SU-DHL-6 (cell line): ENCODE results near the gene MARCKSL1.

ENCODE experiments used
- H2AFZ ChIP-seq: fragments of 200-600 bp; sonication (generic); 2 replicates; pipeline ENCODE4 v1.6.1; 2014; ENCODE audit warnings: low read depth, mild to moderate bottlenecking, moderate library complexity, mixed read lengths, antibody characterized with exemption, low read length; ENCODE audit not compliant: severe bottlenecking
- H3F3A ChIP-seq: fragments of 200-600 bp; shearing (Covaris generic); 2 replicates; pipeline ENCODE4 v1.6.0; 2016; ENCODE audit warnings: antibody characterized with exemption, mild to moderate bottlenecking; ENCODE audit not compliant: insufficient read depth
- H3K27ac ChIP-seq: fragments of 200-600 bp; sonication (generic); 2 replicates; pipeline ENCODE4 v1.5.1; 2016; ENCODE audit warnings: low read depth, mild to moderate bottlenecking, low read length, moderate library complexity, mixed read lengths
- H3K27me3 ChIP-seq: fragments of 200-600 bp; sonication (generic), shearing (Covaris generic); 2 replicates; pipeline ENCODE4 v1.6.0; 2014; ENCODE audit warnings: mild to moderate bottlenecking, low read length
- H3K36me3 ChIP-seq: fragments of 200-600 bp; sonication (generic); 2 replicates; pipeline ENCODE4 v1.6.1; 2014; ENCODE audit warnings: mild to moderate bottlenecking, low read length, mixed read lengths
- H3K4me2 ChIP-seq: fragments of 300-600, 200-600 bp; shearing (Covaris generic), sonication (generic); 2 replicates; pipeline ENCODE4 v1.6.0; 2014; ENCODE audit warnings: low read length, low read depth, mild to moderate bottlenecking; ENCODE audit not compliant: poor library complexity, severe bottlenecking
- H3K4me3 ChIP-seq: fragments of 200-600 bp; sonication (generic); 2 replicates; pipeline ENCODE4 v1.5.1; 2014; ENCODE audit warnings: antibody characterized with exemption, low read length, mild to moderate bottlenecking, mixed read lengths; ENCODE audit not compliant: insufficient read depth, poor library complexity, severe bottlenecking
- H3K79me2 ChIP-seq: fragments of 200-600 bp; sonication (generic); 2 replicates; pipeline ENCODE4 v1.6.1; 2014; ENCODE audit warnings: mild to moderate bottlenecking, low read length, moderate library complexity; ENCODE audit not compliant: insufficient read depth
- H3K9ac ChIP-seq: fragments of 200-600 bp; sonication (generic); 2 replicates; pipeline ENCODE4 v1.7.0; 2014; ENCODE audit warnings: mild to moderate bottlenecking, low read length
- H3K9me2 ChIP-seq: fragments of 200-600 bp; sonication (generic); replicated peaks from 2 replicates; pipeline ENCODE4 v1.6.1; 2014; ENCODE audit warnings: low read length; ENCODE audit not compliant: insufficient read depth
- H3K9me3 ChIP-seq: fragments of 200-600 bp; sonication (generic); 2 replicates; pipeline ENCODE4 v1.6.1; 2014; ENCODE audit warnings: low read length, mixed read lengths; ENCODE audit not compliant: insufficient read depth
- H4K20me1 ChIP-seq: fragments of 200-600 bp; sonication (generic); 2 replicates; pipeline ENCODE4 v1.6.1; 2014; ENCODE audit warnings: low read depth, mild to moderate bottlenecking, antibody characterized with exemption, low read length, moderate library complexity, mixed read lengths
- CTCF ChIP-seq: fragments of 200-600 bp; sonication (generic); IDR thresholded peaks from one replicate; pipeline ENCODE4 v1.5.1; 2017; ENCODE audit warnings: antibody characterized with exemption, mild to moderate bottlenecking, low read length, moderate library complexity; ENCODE audit not compliant: insufficient read depth, poor library complexity, severe bottlenecking
- EZH2phosphoT487 ChIP-seq: fragments of 200-600 bp; sonication (generic), shearing (Covaris generic); conservative IDR thresholded peaks from 2 replicates; pipeline ENCODE4 v1.6.1; 2018; ENCODE audit warnings: mild to moderate bottlenecking, antibody characterized with exemption, low read length, moderate library complexity, mixed read lengths

The MARCKSL1 gene

GRCh38 chr1:32291708-32292538 lies 44.1 kb downstream of the MARCKSL1 start, which contains the start of gene HDAC1:
Gene HDAC1 (plus strand): TSS chr1:32292083. CDS start chr1:32292170, 87 bp downstream.
- Histone ChIP-seq H2AFZ (peak within 1 kb of the TSS; percentile 63), H3K9ac (peak within 1 kb of the TSS; percentile 99), H3K4me3 (peak within 1 kb of the TSS; percentile 99), H3K9me2 (no peaks in the 10 kb centered on the region), H3K27ac (peak within 1 kb of the TSS; percentile 90), H3K27me3 (no peaks in the 10 kb centered on the region), H3K36me3 (no peaks in the 10 kb centered on the region), H3K4me2 (peak within 1 kb of the TSS; percentile 91), H3K79me2 (peaks cover 50% of the 10 kb centered on the region), H4K20me1 (peaks cover 12% of the 10 kb centered on the region), H3F3A (peaks cover 22% of the 10 kb centered on the region), H3K9me3 (no peaks in the 10 kb centered on the region)
- no peak for TF ChIP-seq CTCF
- TF ChIP-seq EZH2phosphoT487, result no peak

- Histone ChIP-seq H3K9me3 (no peaks in the 10 kb centered on the region), H2AFZ (peak overlapping the region; percentile 63), H4K20me1 (peaks cover 12% of the 10 kb centered on the region), H3K4me2 (peak overlapping the region; percentile 91), H3K79me2 (peaks cover 43% of the 10 kb centered on the region), H3K27ac (peak overlapping the region; percentile 90), H3K9me2 (no peaks in the 10 kb centered on the region), H3K4me3 (peak overlapping the region; percentile 51), H3K36me3 (peaks cover 2% of the 10 kb centered on the region; the same call in 1 of the 2 replicates), H3K9ac (peak overlapping the region; percentile 99), H3K27me3 (no peaks in the 10 kb centered on the region), H3F3A (peaks cover 23% of the 10 kb centered on the region)
- TF ChIP-seq CTCF (no peak), EZH2phosphoT487 (no peak)
Observed at GRCh38 chr1:32291145-32291707, 44.8 kb downstream of the MARCKSL1 start.

DNA sequence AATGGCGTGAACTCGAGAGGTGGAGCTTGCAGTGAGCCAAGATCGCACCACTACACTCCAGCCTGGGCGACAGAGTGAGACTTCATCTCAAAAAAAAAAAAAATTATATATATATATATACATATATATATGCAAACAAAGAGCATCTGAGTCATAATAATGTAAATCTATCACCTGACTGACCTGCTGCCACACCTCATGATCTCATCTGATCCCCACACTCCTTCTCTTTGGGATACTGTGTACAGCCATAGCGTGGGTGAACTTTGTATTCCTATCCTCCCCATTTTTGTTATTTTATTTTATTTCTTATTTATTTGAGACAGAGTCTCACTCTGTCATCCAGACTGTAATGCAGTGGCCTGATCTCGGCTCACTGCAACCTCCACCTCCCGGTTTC lies 46.8 kb downstream of the MARCKSL1 start:
- no peak overlapping the region for H2AFZ ChIP-seq
- no peaks in the 10 kb centered on the region for H3K9me2 ChIP-seq
- H3K9ac ChIP-seq, result no peak overlapping the region
- H3K27me3 ChIP-seq, result no peaks in the 10 kb centered on the region
- H3K79me2 ChIP-seq, result peaks cover 23% of the 10 kb centered on the region
- H3K27ac ChIP-seq, result no peak overlapping the region
- H3K4me3 ChIP-seq, result no peak overlapping the region
- H3K4me2 ChIP-seq, result no peak overlapping the region
- TF ChIP-seq CTCF, result no peak
- TF ChIP-seq EZH2phosphoT487, result no peak
- H4K20me1 ChIP-seq, result no peaks in the 10 kb centered on the region
- peaks cover 28% of the 10 kb centered on the region for H3F3A ChIP-seq
- no peaks in the 10 kb centered on the region for H3K9me3 ChIP-seq
- peaks cover 6% of the 10 kb centered on the region; the same call in 1 of the 2 replicates for H3K36me3 ChIP-seq
